Measurements from ENCODE around the gene TUB.

GRCh38 chr11:8097062-8097461 lies 16.1 kb downstream of the TUB start:
- no peak for TF ChIP-seq TCF12 (IDR thresholded peaks at IDR 0.05; ENCODE audit: low read depth, low read length)
- no peak for TF ChIP-seq CTCF (IDR thresholded peaks at IDR 0.05; ENCODE audit: control extremely low read depth in 1 of 3, insufficient read depth in 1 of 3, low read depth in 1 of 3, low read length in 3 of 3)
- no peak for TF ChIP-seq POLR2AphosphoS5 (IDR thresholded peaks at IDR 0.05; ENCODE audit: low read depth, low read length)
- no peak for TF ChIP-seq TEAD4 (IDR thresholded peaks at IDR 0.05; ENCODE audit: low read depth, low read length)
- TF ChIP-seq POLR2A (IDR thresholded peaks at IDR 0.05; ENCODE audit: control extremely low read depth in 1 of 2, low read depth in 2 of 2, low read length in 2 of 2), result no peak
- no peak for TF ChIP-seq CHD2 (IDR thresholded peaks at IDR 0.05; ENCODE audit: low read length)
- TF ChIP-seq RAD21 (IDR thresholded peaks at IDR 0.05 in 1 of 2, conservative IDR thresholded peaks at IDR 0.05 in 1 of 2; ENCODE audit: low read depth in 2 of 2, low read length in 2 of 2), result no peak
- no peak for TF ChIP-seq JUND (IDR thresholded peaks at IDR 0.05; ENCODE audit: low read length)
- TF ChIP-seq SIN3A (conservative IDR thresholded peaks at IDR 0.05 in 1 of 2, IDR thresholded peaks at IDR 0.05 in 1 of 2; ENCODE audit: low read depth in 1 of 2, low read length in 2 of 2), result no peak
- TF ChIP-seq SAP30 (IDR thresholded peaks at IDR 0.05; ENCODE audit: insufficient read depth, insufficient replicate concordance, low read length), result no peak
- TF ChIP-seq KDM1A (IDR thresholded peaks at IDR 0.05; ENCODE audit: borderline replicate concordance, low read length), result no peak
- no peak for TF ChIP-seq EZH2 (IDR thresholded peaks at IDR 0.05; ENCODE audit: low read depth, low read length, severe bottlenecking)
- TF ChIP-seq NRF1 (IDR thresholded peaks at IDR 0.05; ENCODE audit: low read depth, low read length), result no peak
